ENCODE results near the gene ITIH5. TPM values are rescaled to one million over a fixed set of nuclear protein-coding genes. Genes with fewer than 3 reads are reported as not detected.

ITIH5 gene
- total and polyA plus RNA-seq, 2 donors (not counting 1 experiment from before 2014, with no cell fraction given): 0.22 to 12.4 TPM

DNA sequence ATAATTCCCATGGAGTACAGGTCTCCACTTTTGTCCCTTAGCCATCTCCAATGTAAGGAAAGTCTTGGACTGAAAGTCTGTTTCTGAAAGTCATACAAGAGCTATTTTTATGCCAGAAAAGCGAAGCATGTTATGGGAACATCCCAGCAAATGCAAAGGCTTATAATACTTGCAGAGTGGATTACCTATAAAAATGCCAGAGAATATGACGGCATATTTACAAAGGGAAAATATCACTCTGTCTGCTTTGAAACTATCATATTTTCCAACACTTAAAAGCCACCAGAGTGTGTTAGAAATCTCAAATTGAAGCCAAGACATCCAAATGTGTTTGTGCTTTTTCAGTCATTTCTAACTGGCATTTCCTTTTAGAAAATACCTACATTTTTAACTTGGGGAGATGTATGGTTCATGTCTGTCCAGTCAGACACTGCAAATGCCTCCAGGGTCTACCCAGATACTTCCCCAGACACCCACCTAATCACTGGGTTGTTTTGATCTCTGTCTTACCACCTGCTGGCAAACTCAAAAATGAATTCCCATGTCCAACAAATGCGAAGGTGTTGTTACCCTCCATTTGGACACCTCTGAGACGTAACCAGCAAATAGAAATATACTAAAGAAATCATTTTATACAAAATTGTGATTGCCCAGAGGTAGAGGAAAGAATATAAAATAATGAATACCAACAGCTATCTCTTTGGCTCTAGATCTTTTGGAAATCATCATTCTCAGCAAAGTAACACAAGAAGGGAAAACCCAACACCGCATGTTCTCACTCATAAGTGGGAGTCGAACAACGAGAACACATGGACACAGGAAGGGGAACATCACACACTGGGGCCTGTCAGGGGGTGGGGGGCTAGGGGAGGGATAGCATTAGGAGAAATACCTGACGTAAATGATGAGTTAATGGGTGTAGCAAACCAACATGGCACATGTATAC lies 37.6 kb upstream of the ITIH5 start:
- Histone ChIP-seq H4K20me1 (ENCODE audit: control insufficient read depth, extremely low read depth, insufficient read depth, low read length) (no peaks in the 10 kb centered on the region), H3K9me3 (ENCODE audit: control insufficient read depth, insufficient read depth, low read depth, low read length) (no peaks in the 10 kb centered on the region), H3K36me3 (ENCODE audit: control insufficient read depth, insufficient read depth, low read length) (no peaks in the 10 kb centered on the region), H3K79me2 (ENCODE audit: control insufficient read depth, insufficient read depth, low read length) (no peaks in the 10 kb centered on the region), H3K9ac (ENCODE audit: insufficient read depth, low read length) (no peak overlapping the region), H3K27me3 (ENCODE audit: control insufficient read depth, insufficient read depth, low read length) (no peaks in the 10 kb centered on the region), H3K4me1 (ENCODE audit: control insufficient read depth, extremely low read depth, insufficient read depth, low read length) (no peaks in the 10 kb centered on the region), H2AFZ (ENCODE audit: low read length) (no peak overlapping the region), H3K4me2 (ENCODE audit: extremely low read depth, insufficient read depth, low read length) (no peak overlapping the region), H3K4me3 (replicated peaks in 1 of 4; ENCODE audit: control extremely low read depth in 1 of 4, insufficient read depth in 1 of 4, low read depth in 3 of 4, low read length in 4 of 4) (no peak overlapping the region), H3K27ac (ENCODE audit: insufficient read depth, low read length) (no peak overlapping the region)
- TF ChIP-seq CTCF (conservative IDR thresholded peaks at IDR 0.05 in 1 of 2, IDR thresholded peaks at IDR 0.05 in 1 of 2; ENCODE audit: low read depth in 1 of 2, low read length in 2 of 2) (no peak), EZH2 (IDR thresholded peaks at IDR 0.05; ENCODE audit: low read length, missing control alignments) (no peak)
- DNase-seq (ENCODE audit: low read depth in 2 of 2): no peak

DNA sequence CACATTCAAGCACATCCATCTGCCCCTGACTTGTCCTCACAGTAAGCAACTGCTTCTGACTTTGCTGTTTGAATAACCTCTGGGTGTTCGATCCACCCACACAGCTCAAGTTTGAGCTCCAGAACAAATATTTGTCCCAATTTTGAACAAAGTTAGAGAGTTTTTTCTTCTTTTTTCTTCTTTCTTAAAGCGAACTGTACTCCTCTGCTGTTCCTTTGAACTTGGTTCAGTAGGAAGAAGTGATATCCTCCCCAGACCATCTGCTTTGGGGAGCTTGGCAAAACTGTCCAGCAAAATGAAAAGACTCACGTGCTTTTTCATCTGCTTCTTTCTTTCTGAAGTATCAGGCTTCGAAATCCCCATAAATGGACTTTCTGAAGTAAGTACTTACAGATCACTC lies 36.4 kb upstream of the ITIH5 start, which contains the start of gene ITIH2:
TSS of gene ITIH2 (plus strand) at position 177 of the 400 bp plus-strand sequence. CDS start at position 296, 119 bp downstream.
- H3K9ac ChIP-seq (ENCODE audit: insufficient read depth, low read length): no peak within 1 kb of the TSS
- no peaks in the 10 kb centered on the region for H3K4me1 ChIP-seq (ENCODE audit: control insufficient read depth, extremely low read depth, insufficient read depth, low read length)
- no peaks in the 10 kb centered on the region for H3K27me3 ChIP-seq (ENCODE audit: control insufficient read depth, insufficient read depth, low read length)
- no peak for TF ChIP-seq CTCF (conservative IDR thresholded peaks at IDR 0.05 in 1 of 2, IDR thresholded peaks at IDR 0.05 in 1 of 2; ENCODE audit: low read depth in 1 of 2, low read length in 2 of 2)
- TF ChIP-seq EZH2 (IDR thresholded peaks at IDR 0.05; ENCODE audit: low read length, missing control alignments): no peak
- no peaks in the 10 kb centered on the region for H3K36me3 ChIP-seq (ENCODE audit: control insufficient read depth, insufficient read depth, low read length)
- no peak within 1 kb of the TSS for H3K4me3 ChIP-seq (replicated peaks in 1 of 4; ENCODE audit: control extremely low read depth in 1 of 4, insufficient read depth in 1 of 4, low read depth in 3 of 4, low read length in 4 of 4)
- no peak within 1 kb of the TSS for H3K4me2 ChIP-seq (ENCODE audit: extremely low read depth, insufficient read depth, low read length)
- H2AFZ ChIP-seq (ENCODE audit: low read length): no peak within 1 kb of the TSS
- no peak for DNase-seq (ENCODE audit: low read depth in 2 of 2)
- no peaks in the 10 kb centered on the region for H4K20me1 ChIP-seq (ENCODE audit: control insufficient read depth, extremely low read depth, insufficient read depth, low read length)
- no peaks in the 10 kb centered on the region for H3K9me3 ChIP-seq (ENCODE audit: control insufficient read depth, insufficient read depth, low read depth, low read length)
- H3K27ac ChIP-seq (ENCODE audit: insufficient read depth, low read length): no peak within 1 kb of the TSS
- no peaks in the 10 kb centered on the region for H3K79me2 ChIP-seq (ENCODE audit: control insufficient read depth, insufficient read depth, low read length)

GRCh38 chr10:7702288-7702812 lies 35.6 kb upstream of the ITIH5 start:
- H3K27ac ChIP-seq (ENCODE audit: insufficient read depth, low read length): no peak overlapping the region
- H3K4me3 ChIP-seq (replicated peaks in 1 of 4; ENCODE audit: control extremely low read depth in 1 of 4, insufficient read depth in 1 of 4, low read depth in 3 of 4, low read length in 4 of 4): no peak overlapping the region
- no peak overlapping the region for H3K9ac ChIP-seq (ENCODE audit: insufficient read depth, low read length)
- H4K20me1 ChIP-seq (ENCODE audit: control insufficient read depth, extremely low read depth, insufficient read depth, low read length): no peaks in the 10 kb centered on the region
- H3K4me2 ChIP-seq (ENCODE audit: extremely low read depth, insufficient read depth, low read length): no peak overlapping the region
- H2AFZ ChIP-seq (ENCODE audit: low read length): no peak overlapping the region
- no peak for TF ChIP-seq CTCF (conservative IDR thresholded peaks at IDR 0.05 in 1 of 2, IDR thresholded peaks at IDR 0.05 in 1 of 2; ENCODE audit: low read depth in 1 of 2, low read length in 2 of 2)
- no peak for TF ChIP-seq EZH2 (IDR thresholded peaks at IDR 0.05; ENCODE audit: low read length, missing control alignments)
- H3K79me2 ChIP-seq (ENCODE audit: control insufficient read depth, insufficient read depth, low read length): no peaks in the 10 kb centered on the region
- no peaks in the 10 kb centered on the region for H3K4me1 ChIP-seq (ENCODE audit: control insufficient read depth, extremely low read depth, insufficient read depth, low read length)
- H3K9me3 ChIP-seq (ENCODE audit: control insufficient read depth, insufficient read depth, low read depth, low read length): no peaks in the 10 kb centered on the region
- no peak for DNase-seq (ENCODE audit: low read depth in 2 of 2)
- H3K36me3 ChIP-seq (ENCODE audit: control insufficient read depth, insufficient read depth, low read length): no peaks in the 10 kb centered on the region
- no peaks in the 10 kb centered on the region for H3K27me3 ChIP-seq (ENCODE audit: control insufficient read depth, insufficient read depth, low read length)

All from fibroblast of lung (primary cell).